IMR-90 (cell line): ENCODE data around the gene RAB15. TPM values are rescaled to one million over a fixed set of nuclear protein-coding genes. Genes with fewer than 3 reads are reported as not detected.

Experiments
- ATAC-seq: fragments of 200-7000 bp; cut with Tn5 transposase; 2 replicates; pipeline ENCODE4 v1.9.1; 2020; ENCODE audit warnings: low read depth, mild to moderate bottlenecking, moderate library complexity
- BruUV-seq: library from RNA; stranded (reverse); fragments of 400-500 nt; replicated peaks from 2 replicates; lab custom pipeline; 2021; lab: Mats Ljungman, UMichigan
- CTCF ChIA-PET: fragments of 300-600 bp; formaldehyde crosslinking; extraction: SDS; loops from one replicate; lab custom pipeline; 2021; ENCODE audit warnings: antibody characterized with exemption; lab: Yijun Ruan, JAX
- POLR2A ChIA-PET: fragments of 300-600 bp; sonication (Branson Sonifier 250); formaldehyde crosslinking; loops from one replicate; lab custom pipeline; 2022; ENCODE audit warnings: antibody characterized with exemption; ENCODE audit not compliant: unreplicated experiment; lab: Charles Lee
- DNase-seq: peaks from one replicate; pipeline ENCODE4 v3.0.0; 2013
- H2AFZ ChIP-seq: replicated peaks from 2 replicates; pipeline ENCODE3; 2013; ENCODE audit warnings: low read length, mild to moderate bottlenecking; ENCODE audit not compliant: poor library complexity
- H2AK5ac ChIP-seq: 2 replicates; pipeline ENCODE4 v1.6.1; 2013; ENCODE audit warnings: low read depth, low read length, inconsistent platforms
- H2AK9ac ChIP-seq: replicated peaks from 2 replicates; pipeline ENCODE3; 2013; ENCODE audit warnings: mild to moderate bottlenecking, low read depth, low read length, moderate library complexity; ENCODE audit not compliant: poor library complexity
- H2BK120ac ChIP-seq: 2 replicates; pipeline ENCODE4 v1.6.1; 2013; ENCODE audit warnings: low read depth, low read length, inconsistent platforms
- H2BK15ac ChIP-seq: 3 replicates; pipeline ENCODE4 v1.6.1; 2013; ENCODE audit warnings: low read depth, low read length, inconsistent platforms
- H2BK20ac ChIP-seq: 2 replicates; pipeline ENCODE4 v1.6.1; 2013; ENCODE audit warnings: low read depth, mild to moderate bottlenecking, inconsistent platforms, low read length, moderate library complexity
- H2BK5ac ChIP-seq: 2 replicates; pipeline ENCODE4 v1.6.1; 2013; ENCODE audit warnings: mild to moderate bottlenecking, low read depth, low read length, inconsistent platforms; ENCODE audit not compliant: poor library complexity, severe bottlenecking
- H3K14ac ChIP-seq: replicated peaks from 2 replicates; pipeline ENCODE4 v1.6.1; 2013; ENCODE audit warnings: low read depth, low read length, inconsistent platforms
- H3K18ac ChIP-seq: 2 replicates; pipeline ENCODE4 v1.6.1; 2013; ENCODE audit warnings: low read depth, low read length, control low read depth
- H3K23ac ChIP-seq: 2 replicates; pipeline ENCODE4 v1.6.1; 2013; ENCODE audit warnings: low read depth, low read length, inconsistent platforms
- H3K27ac ChIP-seq: 2 replicates; pipeline ENCODE4 v1.5.1; 2013; ENCODE audit warnings: mild to moderate bottlenecking, control low read depth, low read length; ENCODE audit not compliant: insufficient read depth
- H3K27me3 ChIP-seq: 2 replicates; pipeline ENCODE4 v1.6.1; 2013; ENCODE audit warnings: low read length; ENCODE audit not compliant: control insufficient read depth, insufficient read depth
- H3K36me3 ChIP-seq: 2 replicates; pipeline ENCODE4 v1.6.1; 2013; ENCODE audit warnings: low read length, mixed read lengths; ENCODE audit not compliant: control insufficient read depth, insufficient read depth
- H3K4ac ChIP-seq: 2 replicates; pipeline ENCODE4 v1.6.1; 2013; ENCODE audit warnings: low read depth, low read length, inconsistent platforms
- H3K4me1 ChIP-seq: 2 replicates; pipeline ENCODE4 v1.6.1; 2013; ENCODE audit warnings: low read length, mixed read lengths; ENCODE audit not compliant: control insufficient read depth, insufficient read depth
- H3K4me2 ChIP-seq: 2 replicates; pipeline ENCODE4 v1.6.1; 2013; ENCODE audit warnings: low read depth, mild to moderate bottlenecking, control low read depth, low read length, moderate library complexity
- H3K4me3 ChIP-seq: 2 replicates; pipeline ENCODE4 v1.5.1; 2013; ENCODE audit warnings: low read depth, mild to moderate bottlenecking, control low read depth, low read length, moderate library complexity; ENCODE audit not compliant: insufficient read depth
- H3K56ac ChIP-seq: 2 replicates; pipeline ENCODE4 v1.6.1; 2013; ENCODE audit warnings: low read length, inconsistent platforms; ENCODE audit not compliant: insufficient read depth; ENCODE audit errors: extremely low read depth
- H3K79me1 ChIP-seq, 2 experiments: 2 replicates each; pipeline ENCODE4 v1.6.1; 2013; ENCODE audit warnings: low read length in 2 of 2, inconsistent platforms in 1 of 2, low read depth in 1 of 2
- H3K9ac ChIP-seq: 2 replicates; pipeline ENCODE4 v1.6.1; 2013; ENCODE audit warnings: low read depth, low read length, control low read depth
- H3K9me1 ChIP-seq: 2 replicates; pipeline ENCODE4 v1.6.1; 2013; ENCODE audit warnings: low read length, inconsistent platforms; ENCODE audit not compliant: insufficient read depth
- H3K9me3 ChIP-seq: 2 replicates; pipeline ENCODE4 v1.6.1; 2013; ENCODE audit warnings: low read length; ENCODE audit not compliant: control insufficient read depth, insufficient read depth
- H4K20me1 ChIP-seq: 2 replicates; pipeline ENCODE4 v1.6.1; 2013; ENCODE audit warnings: low read length, inconsistent platforms; ENCODE audit not compliant: insufficient read depth
- H4K5ac ChIP-seq: 2 replicates; pipeline ENCODE4 v1.6.1; 2013; ENCODE audit warnings: mild to moderate bottlenecking, low read depth, low read length, control low read depth
- H4K8ac ChIP-seq, 2 experiments: 2 replicates each; pipeline ENCODE4 v1.6.1; 2013; ENCODE audit warnings: low read depth in 2 of 2, low read length in 2 of 2, control low read depth in 1 of 2, inconsistent platforms in 1 of 2
- H4K91ac ChIP-seq: 2 replicates; pipeline ENCODE4 v1.6.1; 2013; ENCODE audit warnings: low read depth, low read length, inconsistent platforms; ENCODE audit not compliant: insufficient read depth
- BHLHE40 ChIP-seq: fragments of 150-350 bp; IDR thresholded peaks from 2 replicates; pipeline ENCODE4 v1.6.1; 2016; ENCODE audit warnings: mild to moderate bottlenecking, low read depth, low read length
- CEBPB ChIP-seq: IDR thresholded peaks from 2 replicates; pipeline ENCODE4 v1.6.1; 2012; ENCODE audit warnings: low read depth, low read length, improper control_type of control experiment
- CHD1 ChIP-seq: IDR thresholded peaks from 2 replicates; pipeline ENCODE4 v1.6.1; 2012; ENCODE audit warnings: low read depth, low read length, improper control_type of control experiment
- CTCF ChIP-seq: conservative IDR thresholded peaks from 2 replicates; pipeline ENCODE4 v1.5.1; 2012; ENCODE audit warnings: mild to moderate bottlenecking, low read depth, low read length, improper control_type of control experiment
- ELK1 ChIP-seq: fragments of 150-350 bp; IDR thresholded peaks from 2 replicates; pipeline ENCODE4 v1.6.1; 2016; ENCODE audit warnings: low read depth, mild to moderate bottlenecking, low read length, moderate library complexity, borderline replicate concordance
- FOS ChIP-seq: fragments of 150-350 bp; IDR thresholded peaks from 2 replicates; pipeline ENCODE4 v1.6.1; 2016; ENCODE audit warnings: low read depth, low read length
- MAFK ChIP-seq: IDR thresholded peaks from 2 replicates; pipeline ENCODE4 v1.6.1; 2012; ENCODE audit warnings: low read depth, low read length, improper control_type of control experiment
- MAZ ChIP-seq: IDR thresholded peaks from 2 replicates; pipeline ENCODE4 v1.6.1; 2012; ENCODE audit warnings: low read depth, mild to moderate bottlenecking, low read length, improper control_type of control experiment, moderate library complexity, borderline replicate concordance
- MXI1 ChIP-seq: IDR thresholded peaks from 2 replicates; pipeline ENCODE4 v1.6.1; 2012; ENCODE audit warnings: low read depth, mild to moderate bottlenecking, low read length, moderate library complexity, borderline replicate concordance
- NFE2L2 ChIP-seq: fragments of 150-350 bp; IDR thresholded peaks from 2 replicates; pipeline ENCODE4 v1.6.1; 2016; ENCODE audit warnings: low read depth, mild to moderate bottlenecking, low read length
- POLR2A ChIP-seq: IDR thresholded peaks from 2 replicates; pipeline ENCODE4 v1.6.1; 2012; ENCODE audit warnings: mild to moderate bottlenecking, low read depth, low read length
- RAD21 ChIP-seq: IDR thresholded peaks from 2 replicates; pipeline ENCODE4 v1.6.1; 2012; ENCODE audit warnings: low read length, improper control_type of control experiment
- RCOR1 ChIP-seq: IDR thresholded peaks from 2 replicates; pipeline ENCODE4 v1.6.1; 2012; ENCODE audit warnings: mild to moderate bottlenecking, low read length, improper control_type of control experiment; ENCODE audit not compliant: insufficient replicate concordance
- RFX5 ChIP-seq: IDR thresholded peaks from 2 replicates; pipeline ENCODE4 v1.8.0; 2012; ENCODE audit warnings: low read depth, mild to moderate bottlenecking, low read length, moderate library complexity
- SMC3 ChIP-seq: fragments of 150-350 bp; IDR thresholded peaks from 2 replicates; pipeline ENCODE4 v1.6.1; 2016; ENCODE audit warnings: low read depth, mild to moderate bottlenecking, antibody characterized with exemption, low read length, moderate library complexity
- USF2 ChIP-seq: fragments of 150-350 bp; IDR thresholded peaks from 2 replicates; pipeline ENCODE4 v1.6.1; 2017; ENCODE audit warnings: mild to moderate bottlenecking, antibody characterized with exemption, low read length, low read depth
- WGBS, 2 experiments: methylation state at CpG; one replicate each; pipeline versions ENCODE4 v1.1.5 to v1.1.7; 2013; ENCODE audit warnings: missing lambda C conversion rate in 2 of 2; ENCODE audit not compliant: insufficient read length in 1 of 2; ENCODE audit errors: extremely low coverage in 2 of 2; 5-methylcytosine and 5-hydroxymethylcytosine counted together
- dilution Hi-C: fragments of 300-500 bp; cut with HindIII; formaldehyde crosslinking; loops from one replicate; pipeline ENCODE4 v1.14.3; 2018; ENCODE audit warnings: low sequenced_read_pairs; ENCODE audit not compliant: unreplicated experiment
- in situ Hi-C: fragments of 300-500 bp; cut with MboI; formaldehyde crosslinking; loops from 3 replicates; pipeline ENCODE4 v1.14.3; 2019; ENCODE audit warnings: low sequenced_read_pairs, inconsistent platforms, mixed read lengths
- intact Hi-C: fragments of 100-400 bp; cut with micrococcal nuclease; formaldehyde crosslinking; loops from 2 replicates; pipeline ENCODE4 v1.10.0; 2022
- polyA plus RNA-seq, 3 experiments: library from polyadenylated mRNA; depleted of rRNA; stranded (reverse); fragments of >200 nt; gene quantifications; 2 replicates each; pipeline ENCODE4 v1.2.3, GENCODE V29; 2012; ENCODE audit warnings: low replicate concordance in 1 of 3
- total RNA-seq: library from RNA; depleted of rRNA; stranded (reverse); fragments of >200 nt; gene quantifications from 2 replicates; pipeline ENCODE4 v1.2.3, GENCODE V29; 2012

The RAB15 gene
- total and polyA plus RNA-seq, 2 of the 4 experiments (the other 2 are of a cell fraction), result 3.4 to 7.8 TPM

- H3K9ac ChIP-seq, result no peak overlapping the region
- POLR2A ChIA-PET, result no interaction called here
- H4K8ac ChIP-seq, result no peak overlapping the region; a peak in 1 of 4 replicates
These were observed 31.3 kb upstream of the RAB15 start for GRCh38 chr14:65003394-65003793.

More at GRCh38 chr14:65003394-65003793, 31.3 kb upstream of the RAB15 start:
- Histone ChIP-seq H3K9me1 (peaks cover 11% of the 10 kb centered on the region; the same call in 1 of the 2 replicates), H3K79me1 (peaks cover 0 to 26% of the 10 kb centered on the region in 2 experiments), H2AFZ (no peak overlapping the region), H3K18ac (no peak overlapping the region), H3K27ac (no peak overlapping the region), H3K4me3 (no peak overlapping the region), H3K27me3 (no peaks in the 10 kb centered on the region), H3K14ac (no peak overlapping the region), H3K9me3 (no peaks in the 10 kb centered on the region), H3K56ac (no peak overlapping the region), H3K36me3 (no peaks in the 10 kb centered on the region), H4K5ac (no peak overlapping the region), H3K23ac (no peak overlapping the region), H2BK120ac (no peak overlapping the region), H4K91ac (no peak overlapping the region), H2BK5ac (peak overlapping the region; percentile 70), H3K4me1 (peaks cover 12% of the 10 kb centered on the region), H2AK5ac (no peak overlapping the region), H2AK9ac (no peak overlapping the region), H3K4ac (no peak overlapping the region), H4K20me1 (no peaks in the 10 kb centered on the region), H2BK20ac (no peak overlapping the region), H3K4me2 (no peak overlapping the region), H2BK15ac (no peak overlapping the region)
- DNase-seq, result no peak
- no CpG with 5 or more reads among the region's 2 CpGs for WGBS, 2 experiments
- in situ Hi-C loops (no loop called here), dilution Hi-C loops (no loop called here), intact Hi-C loops (no loop called here)
- ATAC-seq, result no peak
- no TSS peak for BruUV-seq
- CTCF ChIA-PET, result interaction anchor here (0.6 to 1.2 kb wide), 2 partner anchors 17 to 197 kb away, joined by 3 to 4 read pairs; no protein-coding TSS in a partner anchor
- no peak for TF ChIP-seq RAD21
- no peak for TF ChIP-seq SMC3
- TF ChIP-seq CHD1, result no peak
- TF ChIP-seq CEBPB, result no peak
- no peak for TF ChIP-seq CTCF
- no peak for TF ChIP-seq ELK1
- TF ChIP-seq USF2, result no peak
- no peak for TF ChIP-seq FOS
- TF ChIP-seq MXI1, result no peak
- no peak for TF ChIP-seq NFE2L2
- TF ChIP-seq RCOR1, result no peak
- TF ChIP-seq MAFK, result no peak
- TF ChIP-seq POLR2A, result no peak
- no peak for TF ChIP-seq RFX5
- TF ChIP-seq MAZ, result no peak
- TF ChIP-seq BHLHE40, result no peak
